Psoas muscle (tissue), 8 donors: ENCODE results near the gene APBB2. TPM values are rescaled to one million over a fixed set of nuclear protein-coding genes. Genes with fewer than 3 reads are reported as not detected.
A peak's percentile ranks its signal among the peaks of the same experiment; 100 is the strongest.

Source experiments
- ATAC-seq, 4 donors: fragments of 200-7000 bp; cut with Tn5 transposase; one replicate each; pipeline ENCODE4 v1.9.1; 2020; ENCODE audit warnings: moderate library complexity in 3 of 4, mild to moderate bottlenecking in 2 of 4
- DNase-seq, 2 donors: peaks; one replicate each; pipeline ENCODE4 v3.0.0-alpha.2; 2020
- H3K27ac ChIP-seq: fragments of 200-600 bp; one replicate; pipeline ENCODE4 v1.8.0; 2022
- H3K27me3 ChIP-seq, 3 donors: fragments of 200-600 bp in 1 of 3; one replicate each; pipeline versions ENCODE4 v1.6.1 to v1.8.0; 2013 to 2022; ENCODE audit warnings: low read length in 2 of 3, mild to moderate bottlenecking in 2 of 3, moderate library complexity in 1 of 3; ENCODE audit not compliant: insufficient read depth in 3 of 3
- H3K36me3 ChIP-seq, 2 donors: fragments of 200-600 bp in 1 of 2; one replicate each; pipeline versions ENCODE4 v1.6.1 to v1.8.0; 2013 to 2022; ENCODE audit warnings: low read depth in 1 of 2, mild to moderate bottlenecking in 1 of 2, moderate library complexity in 1 of 2; ENCODE audit not compliant: insufficient read depth in 1 of 2
- H3K4me1 ChIP-seq: fragments of 200-600 bp; one replicate; pipeline ENCODE4 v1.8.0; 2022
- H3K4me3 ChIP-seq: fragments of 200-600 bp; one replicate; pipeline ENCODE4 v1.8.0; 2022; ENCODE audit warnings: mild to moderate bottlenecking
- H3K9me3 ChIP-seq: fragments of 200-600 bp; one replicate; pipeline ENCODE4 v1.8.0; 2022
- WGBS, 3 donors: extraction: QIAGEN DNeasy Blood & Tissue Kit; methylation state at CpG; one replicate each; pipeline versions ENCODE4 v1.1.6 to v1.1.7; 2013; 5-methylcytosine and 5-hydroxymethylcytosine counted together
- intact Hi-C, 2 donors: fragments of 100-400 bp; cut with DNase I; formaldehyde crosslinking; loops; one replicate each; pipeline versions ENCODE4 v1.11.0 to v1.14.2; 2022
- polyA plus RNA-seq, 3 donors: library from polyadenylated mRNA; stranded (reverse); fragments of 200-250 nt; gene quantifications; one replicate each; pipeline ENCODE4 v1.2.3, GENCODE V29; 2013
- total RNA-seq, 4 donors: library from RNA; stranded (reverse); fragmentation: NEBNext Ultra II Directional in 2 of 4; extraction: Animal tissue kit (Norgen Biotek cat#: 25700) in 2 of 4; gene quantifications; one replicate each; pipeline versions ENCODE4 v1.2.1 to v1.2.4, GENCODE V29; 2021 to 2023
- TF ChIP-seq, protein P1 (sequence below): fragments of 200-600 bp; IDR thresholded peaks from one replicate; pipeline ENCODE4 v1.8.0; 2022; ENCODE audit warnings: antibody characterized with exemption
- donor health status: healthy with polysubstance abuse.
- donor health status: DM: no; HTN: no; CAD: no; lungs with moderate emphysema.
- donor health status: Bipolar disorder and iron deficiency.
- donor health status: healthy.
- donor health status: DM: yes; HTN: yes; CAD: no.
- donor health status: DM: no; HTN: no; CAD: no.
- donor health status: DM: no; HTN: no; CAD: no.
- donor health status: DM: yes; HTN: yes; CAD: no.

APBB2 gene
- total and polyA plus RNA-seq, 7 donors, result 3.1 to 37.4 (median 11.3) TPM

DNA sequence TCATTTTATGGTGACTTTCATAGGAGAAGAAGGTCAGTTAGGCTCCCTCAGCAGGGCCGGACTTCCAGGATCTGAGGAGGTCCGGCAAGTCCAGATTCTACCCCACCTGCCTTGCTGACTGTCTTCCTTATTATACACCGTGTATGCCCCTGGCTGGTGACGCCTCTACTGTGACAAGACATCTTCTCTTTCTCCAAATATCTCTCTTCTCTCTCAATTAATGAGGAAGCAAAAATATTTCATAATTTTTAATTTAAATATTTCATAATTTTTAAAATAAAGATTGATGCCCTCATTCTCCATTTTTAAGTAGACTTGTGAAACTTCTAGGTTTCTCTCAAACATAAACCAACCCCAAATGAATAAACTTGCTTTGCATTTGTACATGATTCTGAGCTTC lies 262.1 kb downstream of the APBB2 start:
- DNase-seq (no peak), ATAC-seq (no peak)
- Histone ChIP-seq H3K27me3 (no peaks in the 10 kb centered on the region), H3K4me3 (no peak overlapping the region), H3K9me3 (no peaks in the 10 kb centered on the region), H3K27ac (no peak overlapping the region), H3K4me1 (peaks cover 14% of the 10 kb centered on the region), H3K36me3 (no peaks in the 10 kb centered on the region)
- TF ChIP-seq, protein P1, sequence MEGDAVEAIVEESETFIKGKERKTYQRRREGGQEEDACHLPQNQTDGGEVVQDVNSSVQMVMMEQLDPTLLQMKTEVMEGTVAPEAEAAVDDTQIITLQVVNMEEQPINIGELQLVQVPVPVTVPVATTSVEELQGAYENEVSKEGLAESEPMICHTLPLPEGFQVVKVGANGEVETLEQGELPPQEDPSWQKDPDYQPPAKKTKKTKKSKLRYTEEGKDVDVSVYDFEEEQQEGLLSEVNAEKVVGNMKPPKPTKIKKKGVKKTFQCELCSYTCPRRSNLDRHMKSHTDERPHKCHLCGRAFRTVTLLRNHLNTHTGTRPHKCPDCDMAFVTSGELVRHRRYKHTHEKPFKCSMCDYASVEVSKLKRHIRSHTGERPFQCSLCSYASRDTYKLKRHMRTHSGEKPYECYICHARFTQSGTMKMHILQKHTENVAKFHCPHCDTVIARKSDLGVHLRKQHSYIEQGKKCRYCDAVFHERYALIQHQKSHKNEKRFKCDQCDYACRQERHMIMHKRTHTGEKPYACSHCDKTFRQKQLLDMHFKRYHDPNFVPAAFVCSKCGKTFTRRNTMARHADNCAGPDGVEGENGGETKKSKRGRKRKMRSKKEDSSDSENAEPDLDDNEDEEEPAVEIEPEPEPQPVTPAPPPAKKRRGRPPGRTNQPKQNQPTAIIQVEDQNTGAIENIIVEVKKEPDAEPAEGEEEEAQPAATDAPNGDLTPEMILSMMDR, result no peak
- intact Hi-C loops, result no loop called here
- WGBS, 3 donors, result 93 to 96% (median 95%) methylated on average over 4 of the region's 4 CpGs

DNA sequence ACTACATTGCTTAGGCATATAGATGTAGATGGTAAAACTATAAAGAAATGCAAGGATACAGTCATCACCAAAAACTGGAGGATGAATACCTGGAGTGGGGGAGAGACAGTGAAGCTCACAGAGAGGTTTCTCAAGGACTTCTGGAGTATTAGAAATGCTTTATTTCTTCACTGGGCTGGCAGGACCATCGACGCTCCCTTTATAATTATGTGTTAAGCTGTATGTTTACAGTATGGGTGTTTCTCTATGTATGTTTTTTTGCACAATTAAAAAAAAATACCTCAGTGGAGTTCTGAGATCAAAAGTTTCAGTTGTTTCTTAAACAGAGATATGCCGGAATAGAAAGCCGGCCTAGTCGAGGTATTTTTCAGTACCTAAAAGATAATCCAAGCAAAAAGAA lies 263.3 kb downstream of the APBB2 start:
- H3K4me1 ChIP-seq, result peaks cover 14% of the 10 kb centered on the region

DNA sequence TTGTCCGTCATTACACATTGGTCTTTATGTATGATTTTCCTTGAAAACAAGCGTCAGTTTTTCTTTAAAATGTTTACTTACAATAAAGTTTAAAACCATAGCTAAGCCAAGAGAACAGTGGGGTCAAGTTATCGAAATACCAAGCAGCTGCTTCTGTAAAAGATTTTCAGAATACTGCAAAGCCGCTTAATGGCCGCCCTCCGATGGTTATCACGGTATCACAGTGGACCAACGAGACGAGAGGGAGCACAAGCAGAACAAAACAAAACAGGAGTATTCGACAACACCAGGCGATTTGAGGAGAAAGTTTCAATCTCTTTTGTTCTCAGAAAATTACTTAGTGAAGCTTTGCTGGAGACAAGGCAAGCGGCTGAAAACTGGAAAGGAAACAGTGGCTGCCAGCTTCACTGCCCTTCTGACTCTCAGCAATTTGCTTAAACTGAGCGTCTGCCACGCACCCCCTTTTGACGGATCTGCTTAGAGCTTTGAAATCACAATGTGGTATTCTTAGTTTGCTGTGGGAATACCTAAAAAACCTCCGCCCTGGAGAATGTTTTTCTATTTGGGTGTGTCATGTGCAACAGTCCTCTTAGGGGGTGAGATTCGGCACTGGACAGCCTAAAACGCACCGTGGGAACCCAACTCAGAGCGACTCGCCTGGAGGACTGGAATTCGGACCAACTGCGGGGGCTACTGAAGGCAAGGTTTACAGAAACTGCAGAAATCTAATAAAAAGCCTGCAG lies 264.8 kb downstream of the APBB2 start:
- DNase-seq (no peak), ATAC-seq (no peak)
- no peaks in the 10 kb centered on the region for H3K27me3 ChIP-seq
- no peak overlapping the region for H3K4me3 ChIP-seq
- intact Hi-C loops, result no loop called here
- TF ChIP-seq, protein P1, result no peak
- H3K36me3 ChIP-seq, result no peaks in the 10 kb centered on the region
- peak overlapping the region; percentile 30 for H3K27ac ChIP-seq
- 79 to 81% (median 80%) methylated on average over 23 of the region's 23 CpGs for WGBS, 3 donors
- no peaks in the 10 kb centered on the region for H3K9me3 ChIP-seq
- H3K4me1 ChIP-seq, result peaks cover 14% of the 10 kb centered on the region

More for the DNA sequence above, 263.3 kb downstream of the APBB2 start:
- H3K27ac ChIP-seq, result no peak overlapping the region
- intact Hi-C loops, result no loop called here
- H3K36me3 ChIP-seq, result no peaks in the 10 kb centered on the region
- TF ChIP-seq, protein P1, result no peak
- WGBS, 3 donors, result 97 to 99% (median 98%) methylated on average over 5 of the region's 5 CpGs
- no peaks in the 10 kb centered on the region for H3K27me3 ChIP-seq
- ATAC-seq (no peak), DNase-seq (no peak)
- H3K9me3 ChIP-seq, result no peaks in the 10 kb centered on the region
- no peak overlapping the region for H3K4me3 ChIP-seq

DNA sequence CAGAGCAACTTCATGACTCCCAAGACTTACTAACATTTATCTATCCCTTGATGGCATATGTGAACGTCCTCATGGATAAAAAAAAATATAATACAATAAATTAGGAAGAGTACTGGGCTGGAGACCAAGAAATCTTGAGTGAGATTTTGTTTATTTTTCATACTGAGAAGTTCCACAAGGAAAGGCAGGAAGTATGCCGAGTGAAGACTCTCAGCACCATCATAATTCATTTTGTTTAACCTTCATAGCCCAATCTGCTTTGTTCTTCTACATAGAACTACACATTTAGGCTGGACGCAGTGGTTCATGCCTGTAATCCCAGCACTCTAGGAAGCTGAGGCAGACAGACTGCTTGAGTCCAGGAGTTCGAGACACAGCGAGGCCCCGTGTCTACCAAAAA lies 266.3 kb downstream of the APBB2 start:
- Histone ChIP-seq H3K4me1 (no peaks in the 10 kb centered on the region), H3K27me3 (no peaks in the 10 kb centered on the region), H3K36me3 (no peaks in the 10 kb centered on the region), H3K4me3 (no peak overlapping the region), H3K27ac (no peak overlapping the region), H3K9me3 (no peaks in the 10 kb centered on the region)
- 72 to 81% (median 73%) methylated on average over 6 of the region's 6 CpGs for WGBS, 3 donors
- intact Hi-C loops, result no loop called here
- TF ChIP-seq, protein P1, result no peak
- DNase-seq (no peak), ATAC-seq (no peak)

DNA sequence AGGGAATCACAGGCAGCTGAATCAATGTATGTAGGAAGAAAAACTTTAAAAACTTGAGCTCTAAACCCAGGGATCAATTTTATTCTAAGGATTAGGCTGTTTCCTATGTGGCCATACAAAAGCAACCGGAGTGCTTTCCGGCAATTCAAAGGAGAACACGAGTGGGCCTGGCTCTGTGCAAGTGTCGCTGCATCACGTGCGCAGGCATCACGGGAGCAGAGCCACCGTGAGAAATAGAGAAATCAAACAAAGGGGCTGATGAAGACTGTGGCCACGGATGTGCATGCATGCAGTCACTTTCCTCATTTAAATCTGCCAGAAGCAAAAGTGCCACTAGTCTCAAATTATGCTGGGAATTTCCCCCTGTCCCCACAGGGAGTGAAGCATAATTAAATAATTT lies 267.7 kb downstream of the APBB2 start:
- H3K4me3 ChIP-seq, result no peak overlapping the region
- H3K4me1 ChIP-seq, result peaks cover 3% of the 10 kb centered on the region

More for the DNA sequence above, 267.7 kb downstream of the APBB2 start:
- TF ChIP-seq, protein P1, result no peak
- no peak for DNase-seq
- intact Hi-C loops, result no loop called here
- H3K9me3 ChIP-seq, result no peaks in the 10 kb centered on the region
- no peaks in the 10 kb centered on the region for H3K27me3 ChIP-seq
- no peak for ATAC-seq
- no peaks in the 10 kb centered on the region for H3K36me3 ChIP-seq
- WGBS, 3 donors, result 77 to 83% (median 79%) methylated on average over 9 of the region's 9 CpGs
- peak overlapping the region; percentile 9 for H3K27ac ChIP-seq
